A673 (cell line): ENCODE results near the gene MVB12B.

Experiments used
- EZH2 ChIP-seq: fragments of 200-600 bp; sonication (generic); IDR thresholded peaks from 2 replicates; pipeline ENCODE4 v1.6.1; 2017; ENCODE audit warnings: borderline replicate concordance, low read depth, mild to moderate bottlenecking, mixed read lengths, antibody characterized with exemption, low read length; ENCODE audit not compliant: poor library complexity, severe bottlenecking
- TF ChIP-seq, protein P1 (sequence below): fragments of 300-800, 200-600 bp; sonication (generic); conservative IDR thresholded peaks from 2 replicates; pipeline ENCODE4 v1.5.1; 2017; ENCODE audit warnings: low read depth, mild to moderate bottlenecking, antibody characterized with exemption, low read length, moderate library complexity, mixed read lengths

- no peak for TF ChIP-seq EZH2
- TF ChIP-seq, protein P1, sequence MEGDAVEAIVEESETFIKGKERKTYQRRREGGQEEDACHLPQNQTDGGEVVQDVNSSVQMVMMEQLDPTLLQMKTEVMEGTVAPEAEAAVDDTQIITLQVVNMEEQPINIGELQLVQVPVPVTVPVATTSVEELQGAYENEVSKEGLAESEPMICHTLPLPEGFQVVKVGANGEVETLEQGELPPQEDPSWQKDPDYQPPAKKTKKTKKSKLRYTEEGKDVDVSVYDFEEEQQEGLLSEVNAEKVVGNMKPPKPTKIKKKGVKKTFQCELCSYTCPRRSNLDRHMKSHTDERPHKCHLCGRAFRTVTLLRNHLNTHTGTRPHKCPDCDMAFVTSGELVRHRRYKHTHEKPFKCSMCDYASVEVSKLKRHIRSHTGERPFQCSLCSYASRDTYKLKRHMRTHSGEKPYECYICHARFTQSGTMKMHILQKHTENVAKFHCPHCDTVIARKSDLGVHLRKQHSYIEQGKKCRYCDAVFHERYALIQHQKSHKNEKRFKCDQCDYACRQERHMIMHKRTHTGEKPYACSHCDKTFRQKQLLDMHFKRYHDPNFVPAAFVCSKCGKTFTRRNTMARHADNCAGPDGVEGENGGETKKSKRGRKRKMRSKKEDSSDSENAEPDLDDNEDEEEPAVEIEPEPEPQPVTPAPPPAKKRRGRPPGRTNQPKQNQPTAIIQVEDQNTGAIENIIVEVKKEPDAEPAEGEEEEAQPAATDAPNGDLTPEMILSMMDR, result no peak
Observed at GRCh38 chr9:126327714-126328185, 1.1 kb downstream of the MVB12B start.
